Activated T-helper 1 cell treated with anti-CD3 and anti-CD28 coated beads, Interleukin-12 subunit alpha, Interleukin-12 subunit beta, Interleukin-2, Interleukin-4 antibody, amounts not matched to agents 30 ng/mL and 10 ng/mL and 1 ng/mL, durations not matched to agents 14 hours and 24 hours and 36 hours (primary cell): ENCODE measurements around the gene HDGFL2. TPM values are rescaled to one million over a fixed set of nuclear protein-coding genes. Genes with fewer than 3 reads are reported as not detected.

Experiments
- DNase-seq: peaks from one replicate; pipeline ENCODE4 v3.0.0; 2021; ENCODE audit warnings: low spot score
- H3K27ac Mint-ChIP-seq: one replicate; pipeline ENCODE4 v1.8.0; 2021; ENCODE audit warnings: mild to moderate bottlenecking, mixed read lengths
- H3K27me3 Mint-ChIP-seq: one replicate; pipeline ENCODE4 v1.8.0; 2022; ENCODE audit warnings: mild to moderate bottlenecking, moderate library complexity, mixed read lengths; ENCODE audit not compliant: insufficient read depth
- H3K36me3 Mint-ChIP-seq: one replicate; pipeline ENCODE4 v1.8.0; 2021; ENCODE audit warnings: low read depth, mixed read lengths
- H3K4me1 Mint-ChIP-seq: one replicate; pipeline ENCODE4 v1.8.0; 2021; ENCODE audit warnings: low read depth, mixed read lengths
- H3K4me3 Mint-ChIP-seq: one replicate; pipeline ENCODE4 v1.8.0; 2021; ENCODE audit warnings: mild to moderate bottlenecking, moderate library complexity, mixed read lengths
- H3K9me3 Mint-ChIP-seq: one replicate; pipeline ENCODE4 v1.8.0; 2021; ENCODE audit warnings: mixed read lengths
- intact Hi-C: fragments of 100-400 bp; cut with micrococcal nuclease; formaldehyde crosslinking; loops from one replicate; pipeline ENCODE4 v1.15.1; 2024
- total RNA-seq: library from RNA; stranded (reverse); gene quantifications from 2 replicates; pipeline ENCODE4 v1.2.3, GENCODE V29; 2022

Gene HDGFL2
- total RNA-seq, result 66.4 and 70.0 TPM in 2 replicates

DNA sequence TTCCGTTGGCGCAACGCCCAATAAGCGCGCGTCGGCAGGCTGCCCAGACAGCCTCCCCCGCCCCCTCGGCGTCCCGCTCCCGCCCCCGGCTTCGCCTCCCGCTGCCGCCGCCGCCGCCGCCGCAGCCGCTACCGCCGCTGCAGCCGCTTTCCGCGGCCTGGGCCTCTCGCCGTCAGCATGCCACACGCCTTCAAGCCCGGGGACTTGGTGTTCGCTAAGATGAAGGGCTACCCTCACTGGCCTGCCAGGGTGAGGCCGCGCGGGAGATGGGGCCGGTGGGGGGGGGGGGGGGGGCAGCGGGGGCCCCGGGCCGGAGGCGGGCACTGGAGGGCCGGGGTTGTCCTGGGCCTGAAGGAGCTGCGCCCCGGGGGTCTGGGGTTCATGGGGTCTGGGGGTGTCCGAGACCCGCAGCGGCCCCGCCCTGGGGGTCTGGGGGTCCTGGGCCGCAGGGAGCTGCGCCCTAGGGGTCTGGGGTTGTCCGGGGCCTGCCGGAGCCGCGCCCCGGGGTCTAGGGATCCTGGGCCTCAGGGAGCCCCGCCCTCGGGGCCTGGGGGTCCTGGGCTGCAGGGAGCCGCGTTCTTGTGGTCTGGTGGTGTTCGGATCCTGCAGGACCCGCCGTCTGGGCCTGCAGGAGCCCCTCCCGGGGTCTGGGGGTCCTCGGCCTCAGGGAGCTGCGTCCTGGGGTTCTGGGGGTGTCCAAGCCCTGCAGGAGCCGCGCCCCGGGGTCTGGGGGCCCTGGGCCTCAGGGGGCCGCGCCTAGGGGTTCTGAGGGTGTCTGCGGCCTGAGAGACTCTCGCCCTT, at the start of gene HDGFL2:
Gene HDGFL2, plus strand, starts transcription at position 124 of the 801 bp plus-strand sequence. Its CDS starts 54 bp downstream, at position 178.
- peak within 1 kb of the TSS; percentile 86 for H3K4me3 Mint-ChIP-seq
- DNase-seq, result no peak
- peaks cover 18% of the 10 kb centered on the region for H3K4me1 Mint-ChIP-seq
- peaks cover 3% of the 10 kb centered on the region for H3K36me3 Mint-ChIP-seq
- H3K27me3 Mint-ChIP-seq, result no peaks in the 10 kb centered on the region
- intact Hi-C loops, result loop anchor here (1.0 to 5.0 kb wide), 6 partner anchors 70 to 405 kb away; partner anchors contain the start of genes ANKRD24, CHAF1A, FEM1A and MAP2K2
- H3K27ac Mint-ChIP-seq, result peak within 1 kb of the TSS; percentile 67
- no peaks in the 10 kb centered on the region for H3K9me3 Mint-ChIP-seq

DNA sequence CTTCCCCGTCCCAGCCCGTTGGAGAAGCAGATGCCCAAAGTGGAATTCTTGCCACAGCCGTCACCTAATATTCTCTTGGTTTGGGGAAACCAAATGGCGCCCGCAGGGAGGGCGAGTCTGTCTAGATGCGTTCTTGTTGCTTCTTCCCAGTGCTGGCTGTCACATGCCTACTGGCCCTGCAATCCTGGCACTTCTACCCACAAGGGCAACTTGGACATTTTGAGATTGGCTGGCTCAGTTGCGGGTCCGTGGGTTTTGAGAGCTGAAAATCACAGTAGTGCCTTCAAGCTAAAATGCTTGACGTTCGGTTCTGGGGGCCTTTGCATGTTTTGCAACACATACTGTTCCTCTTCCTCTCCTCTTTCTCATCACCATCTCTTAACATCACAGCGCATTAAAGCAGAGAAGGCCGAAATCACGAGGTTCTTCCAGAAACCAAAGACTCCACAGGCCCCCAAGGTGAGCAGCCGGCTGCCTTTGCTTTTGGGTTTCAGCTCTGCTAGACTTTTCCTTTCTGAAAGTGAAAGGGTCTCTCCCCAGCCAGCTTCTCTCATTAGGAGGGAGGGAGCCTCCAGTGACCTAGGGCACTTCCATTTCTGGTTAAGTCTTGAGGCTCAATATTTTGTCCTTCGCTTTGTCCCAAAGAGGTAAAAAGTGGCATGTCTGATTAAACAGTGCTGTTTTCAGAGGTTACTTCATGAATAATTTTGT, 48.5 kb upstream of the HDGFL2 start:
- peaks cover 23% of the 10 kb centered on the region for H3K36me3 Mint-ChIP-seq
- no peak overlapping the region for H3K4me3 Mint-ChIP-seq
- no peak overlapping the region for H3K27ac Mint-ChIP-seq
- DNase-seq, result no peak
- no peaks in the 10 kb centered on the region for H3K27me3 Mint-ChIP-seq
- intact Hi-C loops, result no loop called here
- H3K4me1 Mint-ChIP-seq, result no peaks in the 10 kb centered on the region
- no peaks in the 10 kb centered on the region for H3K9me3 Mint-ChIP-seq

DNA sequence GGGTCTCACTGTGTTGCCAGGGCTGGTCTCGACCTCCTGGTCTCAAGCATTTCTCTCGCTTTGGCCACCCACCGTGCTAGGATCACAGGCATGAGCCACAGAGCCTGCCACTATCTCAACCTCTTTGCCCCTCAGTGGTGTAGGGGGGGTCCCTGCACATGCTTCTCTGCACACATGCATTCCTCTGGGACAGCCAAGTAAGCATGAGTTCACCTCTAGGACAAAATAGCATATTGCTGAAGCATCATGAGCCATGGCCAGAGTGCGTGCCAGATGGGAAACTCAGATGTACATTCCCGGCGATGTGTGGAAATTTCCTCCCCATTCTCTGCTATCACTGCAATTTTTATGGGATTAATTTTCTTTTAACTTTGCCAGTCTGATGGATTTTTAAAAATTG, 46.6 kb upstream of the HDGFL2 start:
- Mint-ChIP-seq H3K9me3 (no peaks in the 10 kb centered on the region), H3K27me3 (no peaks in the 10 kb centered on the region), H3K4me3 (no peak overlapping the region), H3K4me1 (no peaks in the 10 kb centered on the region), H3K27ac (no peak overlapping the region), H3K36me3 (peaks cover 33% of the 10 kb centered on the region)
- intact Hi-C loops, result no loop called here
- no peak for DNase-seq

DNA sequence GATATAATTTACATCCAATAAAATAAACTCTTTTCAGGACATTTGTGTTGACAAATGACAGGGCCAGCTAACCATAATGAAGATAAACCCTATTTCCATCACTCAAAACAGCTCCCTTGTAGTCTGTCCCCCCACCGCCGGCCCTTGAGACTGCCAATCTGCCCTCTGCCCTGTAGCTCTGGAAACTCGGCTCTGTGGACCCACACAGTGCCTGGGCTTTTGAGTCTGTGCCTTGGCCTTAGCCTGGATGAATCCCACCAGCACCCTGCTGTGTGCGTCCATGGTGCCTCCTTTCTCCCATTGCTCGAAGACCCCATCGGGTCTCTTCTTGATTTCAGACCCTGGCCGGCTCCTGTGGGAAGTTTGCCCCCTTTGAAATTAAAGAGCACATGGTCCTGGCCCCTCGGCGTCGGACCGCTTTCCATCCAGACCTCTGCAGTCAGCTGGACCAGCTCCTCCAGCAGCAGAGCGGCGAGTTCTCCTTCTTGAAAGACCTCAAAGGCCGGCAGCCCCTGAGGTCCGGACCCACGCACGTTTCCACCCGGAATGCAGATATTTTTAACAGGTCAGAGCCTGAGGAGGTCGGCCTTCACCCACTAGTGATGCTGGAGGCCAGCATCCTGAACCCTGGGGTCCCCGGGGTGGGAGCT, 43.6 kb upstream of the HDGFL2 start:
- DNase-seq, result no peak
- no peaks in the 10 kb centered on the region for H3K27me3 Mint-ChIP-seq
- intact Hi-C loops, result no loop called here
- H3K9me3 Mint-ChIP-seq, result no peaks in the 10 kb centered on the region
- H3K36me3 Mint-ChIP-seq, result peaks cover 37% of the 10 kb centered on the region
- H3K4me1 Mint-ChIP-seq, result no peaks in the 10 kb centered on the region
- no peak overlapping the region for H3K27ac Mint-ChIP-seq
- no peak overlapping the region for H3K4me3 Mint-ChIP-seq

DNA sequence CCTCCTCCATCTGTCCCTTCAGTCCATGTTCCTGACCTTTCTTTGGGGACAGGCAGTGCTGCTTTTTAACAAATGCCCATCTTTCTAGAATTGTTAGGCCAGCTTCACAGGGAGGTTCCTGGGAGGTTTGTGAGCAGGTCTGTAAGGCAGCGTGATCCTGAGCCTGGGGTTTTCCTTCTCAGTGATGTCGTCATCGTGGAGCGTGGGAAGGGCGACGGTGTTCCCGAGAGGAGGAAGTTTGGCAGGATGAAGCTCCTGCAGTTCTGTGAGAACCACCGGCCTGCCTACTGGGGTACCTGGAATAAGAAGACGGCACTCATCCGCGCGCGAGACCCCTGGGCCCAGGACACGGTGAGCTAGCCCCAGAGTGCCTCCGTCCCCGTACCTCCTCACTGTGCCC, 42.8 kb upstream of the HDGFL2 start:
- no peak overlapping the region for H3K4me3 Mint-ChIP-seq
- H3K36me3 Mint-ChIP-seq, result peaks cover 33% of the 10 kb centered on the region
- DNase-seq, result no peak
- no peaks in the 10 kb centered on the region for H3K4me1 Mint-ChIP-seq
- H3K27me3 Mint-ChIP-seq, result no peaks in the 10 kb centered on the region
- no peak overlapping the region for H3K27ac Mint-ChIP-seq
- H3K9me3 Mint-ChIP-seq, result no peaks in the 10 kb centered on the region
- intact Hi-C loops, result no loop called here

DNA sequence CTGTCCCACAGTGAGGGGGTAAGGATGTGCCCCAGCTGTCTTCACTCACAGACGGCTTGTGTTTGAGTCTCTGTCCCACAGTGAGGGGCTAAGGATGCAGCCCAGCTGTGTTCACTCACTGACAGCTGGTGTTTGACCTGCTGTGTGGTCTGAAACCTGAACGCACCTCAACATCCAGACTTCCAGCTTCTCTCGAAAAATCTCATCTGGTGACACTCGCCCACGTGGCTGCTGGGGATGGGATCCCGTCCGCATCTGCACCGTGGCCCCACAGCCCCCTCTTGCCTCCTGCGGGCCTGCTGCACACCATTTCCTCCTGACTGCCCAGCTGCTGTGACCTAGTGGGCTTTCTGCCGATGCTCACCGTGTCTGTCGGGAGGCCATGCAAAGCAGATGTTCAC, 42.3 kb upstream of the HDGFL2 start:
- no peak overlapping the region for H3K4me3 Mint-ChIP-seq
- no peaks in the 10 kb centered on the region for H3K9me3 Mint-ChIP-seq
- H3K36me3 Mint-ChIP-seq, result peaks cover 38% of the 10 kb centered on the region
- H3K27me3 Mint-ChIP-seq, result no peaks in the 10 kb centered on the region
- peaks cover 4% of the 10 kb centered on the region for H3K4me1 Mint-ChIP-seq
- H3K27ac Mint-ChIP-seq, result no peak overlapping the region
- intact Hi-C loops, result no loop called here
- DNase-seq, result no peak

DNA sequence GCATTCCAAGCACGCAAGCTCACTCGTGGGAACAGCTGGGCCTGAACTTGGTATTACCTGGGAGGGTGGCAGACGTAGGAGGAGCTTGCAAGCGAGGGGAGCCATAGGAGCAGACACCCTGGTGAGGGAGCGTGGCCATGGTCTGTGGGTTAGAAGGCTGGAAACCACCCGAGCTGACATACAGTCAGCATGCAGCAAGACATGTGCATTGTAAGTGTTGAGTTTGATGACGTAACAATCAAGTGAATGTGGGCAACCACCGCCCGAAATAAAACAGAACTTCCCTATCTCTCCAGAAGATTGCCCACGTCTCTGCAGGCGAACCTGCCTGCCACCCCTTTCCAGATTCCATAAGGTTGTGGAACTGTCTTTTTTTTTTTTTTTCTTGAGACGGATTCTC, 41.3 kb upstream of the HDGFL2 start:
- H3K4me1 Mint-ChIP-seq, result peaks cover 4% of the 10 kb centered on the region
- H3K36me3 Mint-ChIP-seq, result peaks cover 41% of the 10 kb centered on the region
- peak overlapping the region; percentile 13 for H3K27ac Mint-ChIP-seq
- H3K27me3 Mint-ChIP-seq, result no peaks in the 10 kb centered on the region
- H3K4me3 Mint-ChIP-seq, result no peak overlapping the region
- H3K9me3 Mint-ChIP-seq, result no peaks in the 10 kb centered on the region
- DNase-seq, result no peak
- intact Hi-C loops, result no loop called here

DNA sequence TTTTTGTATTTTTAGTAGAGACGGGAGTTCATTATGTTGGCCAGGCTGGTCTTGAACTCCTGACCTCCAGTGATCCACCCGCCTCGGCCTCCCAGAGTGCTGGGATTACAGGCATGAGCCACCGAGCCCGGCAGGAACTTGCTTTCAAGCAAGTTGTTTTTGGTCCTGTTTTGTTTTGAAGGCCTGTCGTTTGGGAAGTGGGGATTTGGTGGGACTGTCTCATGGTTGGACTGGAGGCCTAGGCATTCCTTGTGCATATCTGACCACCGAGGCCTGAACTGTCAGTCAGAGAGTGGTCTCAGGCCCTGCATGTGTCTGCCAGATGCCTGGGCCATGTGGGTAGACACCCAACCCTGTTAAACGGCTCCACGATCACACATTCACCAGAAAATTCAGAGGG, 40.8 kb upstream of the HDGFL2 start:
- Mint-ChIP-seq H3K4me3 (no peak overlapping the region), H3K27ac (no peak overlapping the region), H3K27me3 (no peaks in the 10 kb centered on the region), H3K9me3 (no peaks in the 10 kb centered on the region), H3K4me1 (peaks cover 4% of the 10 kb centered on the region), H3K36me3 (peaks cover 39% of the 10 kb centered on the region)
- DNase-seq, result no peak
- intact Hi-C loops, result no loop called here

DNA sequence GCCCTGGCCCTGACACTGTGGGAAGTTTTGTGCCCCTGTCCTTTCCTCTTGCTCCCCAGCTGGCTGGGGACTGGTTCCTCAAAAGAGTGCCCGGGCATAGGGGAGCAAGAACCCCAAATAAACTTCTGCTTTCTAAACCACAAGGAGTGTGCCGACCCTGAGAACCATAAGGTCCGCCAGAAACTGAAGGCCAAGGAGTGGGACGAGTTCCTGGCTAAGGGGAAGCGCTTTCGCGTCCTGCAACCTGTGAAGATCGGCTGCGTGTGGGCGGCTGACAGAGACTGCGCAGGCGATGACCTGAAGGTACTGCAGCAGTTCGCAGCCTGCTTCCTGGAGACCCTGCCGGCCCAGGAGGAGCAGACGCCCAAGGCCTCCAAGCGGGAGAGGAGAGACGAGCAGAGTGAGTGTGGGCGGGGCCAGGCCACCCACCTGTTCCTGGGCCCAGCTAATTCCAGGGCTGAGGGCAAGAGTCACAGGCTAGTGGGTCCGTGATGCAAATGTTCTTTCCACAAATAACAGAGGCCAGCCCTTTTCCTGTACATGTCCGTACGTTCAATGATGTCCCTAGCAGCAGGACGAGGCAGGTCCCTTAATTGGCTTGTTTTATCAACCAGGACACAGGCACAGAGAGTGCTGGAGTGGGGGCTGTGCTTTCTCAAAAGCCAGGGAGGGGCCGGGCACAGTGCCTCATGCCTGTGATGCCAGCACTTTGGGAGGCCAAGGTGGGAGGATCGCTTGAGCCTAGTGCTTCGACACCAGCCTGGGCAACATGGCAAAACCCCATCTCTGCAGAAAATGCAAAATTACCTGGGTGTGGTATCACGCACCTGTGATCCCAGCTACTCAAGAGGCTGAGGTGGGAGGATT, 40.1 kb upstream of the HDGFL2 start:
- no peak overlapping the region for H3K4me3 Mint-ChIP-seq
- H3K9me3 Mint-ChIP-seq, result no peaks in the 10 kb centered on the region
- no peaks in the 10 kb centered on the region for H3K27me3 Mint-ChIP-seq
- no peak for DNase-seq
- peaks cover 39% of the 10 kb centered on the region for H3K36me3 Mint-ChIP-seq
- peaks cover 4% of the 10 kb centered on the region for H3K4me1 Mint-ChIP-seq
- no peak overlapping the region for H3K27ac Mint-ChIP-seq
- intact Hi-C loops, result no loop called here

DNA sequence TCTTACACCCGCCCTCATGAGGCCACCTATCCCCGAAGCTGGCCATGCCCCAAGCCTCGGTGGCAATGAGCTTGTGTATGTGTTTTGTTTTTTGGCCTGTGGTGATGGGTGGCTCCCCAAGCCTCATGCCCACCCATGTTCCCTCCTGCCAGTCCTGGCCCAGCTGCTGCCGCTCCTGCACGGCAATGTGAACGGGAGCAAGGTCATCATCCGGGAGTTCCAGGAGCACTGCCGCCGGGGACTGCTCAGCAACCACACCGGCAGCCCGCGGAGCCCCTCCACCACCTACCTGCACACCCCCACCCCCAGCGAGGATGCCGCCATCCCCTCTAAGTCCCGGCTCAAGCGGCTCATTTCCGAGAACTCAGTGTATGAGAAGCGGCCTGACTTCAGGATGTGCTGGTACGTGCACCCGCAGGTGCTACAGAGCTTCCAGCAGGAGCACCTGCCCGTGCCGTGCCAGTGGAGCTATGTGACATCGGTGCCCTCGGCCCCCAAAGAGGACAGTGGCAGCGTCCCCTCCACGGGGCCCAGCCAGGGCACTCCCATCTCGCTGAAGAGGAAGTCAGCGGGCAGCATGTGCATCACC, 39.1 kb upstream of the HDGFL2 start:
- H3K27ac Mint-ChIP-seq, result no peak overlapping the region
- H3K27me3 Mint-ChIP-seq, result no peaks in the 10 kb centered on the region
- H3K36me3 Mint-ChIP-seq, result peaks cover 40% of the 10 kb centered on the region
- no peak overlapping the region for H3K4me3 Mint-ChIP-seq
- no peaks in the 10 kb centered on the region for H3K9me3 Mint-ChIP-seq
- no peak for DNase-seq
- intact Hi-C loops, result no loop called here
- peaks cover 4% of the 10 kb centered on the region for H3K4me1 Mint-ChIP-seq

DNA sequence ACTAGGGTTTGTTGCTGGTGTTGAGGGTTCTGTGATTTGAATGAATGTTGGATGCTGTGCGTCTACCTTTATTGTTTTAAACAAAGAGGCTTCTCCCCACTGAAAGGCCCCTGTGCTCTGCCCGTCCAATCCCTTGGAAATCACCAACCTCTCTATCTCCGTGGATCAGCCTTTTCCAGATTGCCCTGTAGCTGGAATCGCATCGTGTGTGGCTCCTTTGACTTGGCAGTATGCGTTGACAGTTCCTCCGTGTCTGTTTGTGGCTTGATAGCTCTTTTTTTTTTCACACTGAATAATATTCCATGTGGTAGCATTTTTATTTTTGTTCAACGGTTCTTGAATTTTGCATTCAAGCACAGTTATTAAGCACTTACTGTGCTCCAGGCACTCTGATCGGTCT, 37.7 kb upstream of the HDGFL2 start:
- no peak for DNase-seq
- Mint-ChIP-seq H3K4me3 (no peak overlapping the region), H3K4me1 (peaks cover 4% of the 10 kb centered on the region), H3K9me3 (no peaks in the 10 kb centered on the region), H3K36me3 (peaks cover 32% of the 10 kb centered on the region), H3K27me3 (no peaks in the 10 kb centered on the region), H3K27ac (no peak overlapping the region)
- intact Hi-C loops, result no loop called here

DNA sequence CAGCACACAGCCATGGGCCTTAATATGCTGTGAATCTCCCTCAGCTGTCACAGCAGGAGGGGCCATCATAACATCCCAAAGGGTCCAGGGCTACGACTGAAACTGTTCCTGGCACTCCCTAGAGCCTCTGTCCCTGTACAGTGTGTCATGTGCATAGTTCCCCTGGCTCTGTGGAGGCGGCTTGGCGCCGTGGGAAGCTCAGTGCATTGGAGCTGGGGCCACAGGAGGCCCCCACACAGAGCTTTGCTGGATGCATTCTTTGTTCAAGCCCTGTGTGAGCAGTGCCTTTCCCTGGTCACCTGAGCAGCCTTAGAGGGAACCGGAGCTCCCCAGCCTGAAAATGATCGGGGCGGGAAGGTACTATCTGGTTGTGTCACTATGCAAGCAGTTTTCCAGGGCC, 35.9 kb upstream of the HDGFL2 start:
- H3K27ac Mint-ChIP-seq, result no peak overlapping the region
- intact Hi-C loops, result no loop called here
- no peaks in the 10 kb centered on the region for H3K9me3 Mint-ChIP-seq
- no peak overlapping the region for H3K4me3 Mint-ChIP-seq
- H3K4me1 Mint-ChIP-seq, result peaks cover 4% of the 10 kb centered on the region
- peaks cover 30% of the 10 kb centered on the region for H3K36me3 Mint-ChIP-seq
- H3K27me3 Mint-ChIP-seq, result no peaks in the 10 kb centered on the region
- no peak for DNase-seq
